T-helper 9 cell (primary cell): ENCODE results near the gene DEGS2.
"Not testable (repeated sequence)": the region's sequence is repeated elsewhere in the genome, so short reads cannot be mapped to it uniquely, and the experiment has no call there.

Experiments used
- DNase-seq: peaks from one replicate; pipeline ENCODE4 v3.0.0-alpha.2; 2020
- total RNA-seq, 2 donors: gene quantifications; one replicate each; lab custom pipeline; 2026; lab: John Stamatoyannopoulos, UW

Gene DEGS2
- total RNA-seq: 0.07 to 0.24 reads per million in 2 donors

- DNase-seq: peak; percentile 58
Measured at GRCh38 chr14:100159094-100159864, at the start of gene DEGS2. Gene DEGS2, minus strand, starts transcription at chr14:100159645. Its CDS starts 58 bp downstream, at chr14:100159587.

GRCh38 chr14:100208136-100208535 is 48.7 kb upstream of the DEGS2 start:
- DNase-seq: not testable (repeated sequence)

- DNase-seq: not testable (repeated sequence)
Measured at GRCh38 chr14:100207588-100207987, 48.1 kb upstream of the DEGS2 start.

- DNase-seq: not testable (repeated sequence)
Measured at GRCh38 chr14:100204835-100205167, 45.4 kb upstream of the DEGS2 start.

- DNase-seq: no peak
Measured at GRCh38 chr14:100203962-100204834, 44.8 kb upstream of the DEGS2 start.

- no peak for DNase-seq
Measured at GRCh38 chr14:100203146-100203545, 43.7 kb upstream of the DEGS2 start.

- DNase-seq: no peak
Measured at GRCh38 chr14:100202712-100203111, 43.3 kb upstream of the DEGS2 start.

GRCh38 chr14:100201701-100202100 is 42.3 kb upstream of the DEGS2 start:
- no peak for DNase-seq

- no peak for DNase-seq
Measured at GRCh38 chr14:100200311-100200710, 40.9 kb upstream of the DEGS2 start.

- DNase-seq: no peak
Measured at GRCh38 chr14:100199240-100199860, 39.9 kb upstream of the DEGS2 start.

- DNase-seq: no peak
Measured at GRCh38 chr14:100193417-100194357, 34.2 kb upstream of the DEGS2 start.

GRCh38 chr14:100192672-100193416 is 33.4 kb upstream of the DEGS2 start:
- DNase-seq: peak; percentile 99

GRCh38 chr14:100192250-100192671 is 32.8 kb upstream of the DEGS2 start:
- no peak for DNase-seq

GRCh38 chr14:100191584-100192249 is 32.3 kb upstream of the DEGS2 start:
- DNase-seq: no peak

GRCh38 chr14:100190126-100190525 is 30.7 kb upstream of the DEGS2 start:
- DNase-seq: no peak

- no peak for DNase-seq
Measured at GRCh38 chr14:100188392-100189030, 29.1 kb upstream of the DEGS2 start.

- DNase-seq: no peak
Measured at GRCh38 chr14:100187247-100187833, 27.9 kb upstream of the DEGS2 start.

- not testable (repeated sequence) for DNase-seq
Measured at GRCh38 chr14:100181876-100182551, 22.6 kb upstream of the DEGS2 start.

- DNase-seq: not testable (repeated sequence)
Measured at GRCh38 chr14:100180671-100181070, 21.2 kb upstream of the DEGS2 start.
